ENCODE measurements around the gene ARMCX5.

Gene ARMCX5

DNA sequence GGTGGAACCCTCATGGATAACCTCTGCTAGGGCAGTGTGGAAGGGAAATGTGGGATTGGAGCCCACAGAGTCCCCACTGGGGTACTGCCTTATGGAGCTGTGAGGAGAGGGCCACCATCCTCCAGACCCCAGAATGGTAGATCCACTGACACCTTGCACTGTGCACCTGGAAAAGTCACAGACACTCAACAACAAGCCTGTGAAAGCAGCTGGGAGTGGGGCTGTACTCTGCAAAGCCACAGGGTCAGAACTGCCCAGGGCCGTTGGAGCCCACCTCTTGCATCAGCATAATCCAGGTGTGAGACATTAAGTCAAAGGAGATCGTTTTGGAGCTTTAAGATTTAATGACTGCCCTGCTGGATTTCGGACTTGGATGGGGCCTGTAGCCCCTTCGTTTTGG, 11.6 kb downstream of the ARMCX5 start:
- no peak overlapping the region for H3K27ac ChIP-seq (ENCODE audit: low read depth, low read length)
- no peak overlapping the region for H3K4me3 ChIP-seq (ENCODE audit: low read depth, low read length)
- no peak overlapping the region for H2BK5ac ChIP-seq (ENCODE audit: low read depth, low read length, poor library complexity)
- no peak overlapping the region for H2AK5ac ChIP-seq (ENCODE audit: low read length)
- H3K9me3 ChIP-seq (ENCODE audit: insufficient read depth, low read depth, low read length), result no peaks in the 10 kb centered on the region
- H2BK12ac ChIP-seq (ENCODE audit: low read length), result no peak overlapping the region
- no peak overlapping the region for H3K4ac ChIP-seq (ENCODE audit: low read depth, low read length)
- no peak overlapping the region for H2AFZ ChIP-seq (ENCODE audit: insufficient read depth, low read length, poor library complexity)
- no peak overlapping the region for H2BK120ac ChIP-seq (ENCODE audit: insufficient read depth, low read length, poor library complexity)
- H3K4me1 ChIP-seq (ENCODE audit: control insufficient read depth in 1 of 2, insufficient read depth in 2 of 2, low read length in 2 of 2), result no peaks in the 10 kb centered on the region
- H3K36me3 ChIP-seq (ENCODE audit: control insufficient read depth in 1 of 2, insufficient read depth in 2 of 2, low read length in 2 of 2), result peaks cover 0 to 3% of the 10 kb centered on the region in 2 experiments
- H4K8ac ChIP-seq (ENCODE audit: low read depth, low read length), result no peak overlapping the region
- H3K18ac ChIP-seq (ENCODE audit: low read length), result no peak overlapping the region
- no peak for DNase-seq
- no peak overlapping the region for H3K23ac ChIP-seq (ENCODE audit: low read length)
- whole genome bisulfite sequencing (ENCODE audit: extremely low coverage, insufficient coverage, insufficient read length), result no CpG with 5 or more reads among the region's 4 CpGs
- H3K9ac ChIP-seq (ENCODE audit: low read length), result no peak overlapping the region
- H3K4me2 ChIP-seq (ENCODE audit: low read length), result no peak overlapping the region
- no peaks in the 10 kb centered on the region for H3K27me3 ChIP-seq (ENCODE audit: insufficient read depth, low read length)
- no peaks in the 10 kb centered on the region for H3K79me1 ChIP-seq (ENCODE audit: low read length)
- no peak overlapping the region for H3K14ac ChIP-seq (ENCODE audit: low read length)
- no peaks in the 10 kb centered on the region for H3K79me2 ChIP-seq (ENCODE audit: control insufficient read depth, insufficient read depth, low read length, poor library complexity)
- H4K12ac ChIP-seq (ENCODE audit: low read depth, low read length), result no peak overlapping the region
- no peak overlapping the region for H4K91ac ChIP-seq (ENCODE audit: low read depth, low read length)

DNA sequence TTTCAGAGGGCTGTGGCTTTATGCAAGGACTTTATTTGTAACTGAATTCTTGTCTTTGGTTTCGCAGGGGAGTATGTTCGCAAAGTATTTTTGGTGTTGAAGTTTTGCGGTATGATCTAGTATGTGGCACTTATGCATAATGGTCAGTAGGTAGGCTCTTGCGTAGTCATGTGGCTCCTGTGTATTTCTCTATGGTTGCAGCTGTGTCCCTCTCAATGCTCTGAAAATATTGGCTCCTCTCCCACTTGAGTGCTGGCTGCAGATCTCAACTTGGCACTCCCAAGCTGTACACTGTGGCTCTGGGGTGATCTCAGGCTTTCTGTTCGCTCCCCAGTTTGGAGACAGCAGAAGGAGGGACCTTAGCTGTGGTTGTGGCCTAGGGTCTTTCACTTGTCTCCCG, 24.8 kb downstream of the ARMCX5 start:
- Histone ChIP-seq H3K14ac (ENCODE audit: low read length) (no peak overlapping the region), H3K23ac (ENCODE audit: low read length) (no peak overlapping the region), H3K27me3 (ENCODE audit: insufficient read depth, low read length) (no peaks in the 10 kb centered on the region), H3K9ac (ENCODE audit: low read length) (no peak overlapping the region), H3K4me1 (ENCODE audit: control insufficient read depth in 1 of 2, insufficient read depth in 2 of 2, low read length in 2 of 2) (no peaks in the 10 kb centered on the region), H3K18ac (ENCODE audit: low read length) (no peak overlapping the region), H4K91ac (ENCODE audit: low read depth, low read length) (no peak overlapping the region), H3K9me3 (ENCODE audit: insufficient read depth, low read depth, low read length) (no peaks in the 10 kb centered on the region), H2BK12ac (ENCODE audit: low read length) (no peak overlapping the region), H3K4me3 (ENCODE audit: low read depth, low read length) (no peak overlapping the region), H2AFZ (ENCODE audit: insufficient read depth, low read length, poor library complexity) (no peak overlapping the region), H3K79me2 (ENCODE audit: control insufficient read depth, insufficient read depth, low read length, poor library complexity) (no peaks in the 10 kb centered on the region), H2BK5ac (ENCODE audit: low read depth, low read length, poor library complexity) (no peak overlapping the region), H4K12ac (ENCODE audit: low read depth, low read length) (no peak overlapping the region), H4K8ac (ENCODE audit: low read depth, low read length) (no peak overlapping the region), H3K4ac (ENCODE audit: low read depth, low read length) (no peak overlapping the region), H3K27ac (ENCODE audit: low read depth, low read length) (no peak overlapping the region), H2BK120ac (ENCODE audit: insufficient read depth, low read length, poor library complexity) (no peak overlapping the region), H3K4me2 (ENCODE audit: low read length) (no peak overlapping the region), H2AK5ac (ENCODE audit: low read length) (no peak overlapping the region), H3K79me1 (ENCODE audit: low read length) (no peaks in the 10 kb centered on the region), H3K36me3 (ENCODE audit: control insufficient read depth in 1 of 2, insufficient read depth in 2 of 2, low read length in 2 of 2) (no peaks in the 10 kb centered on the region)
- no peak for DNase-seq
- WGBS (ENCODE audit: extremely low coverage, insufficient coverage, insufficient read length), result no CpG with 5 or more reads among the region's 6 CpGs

DNA sequence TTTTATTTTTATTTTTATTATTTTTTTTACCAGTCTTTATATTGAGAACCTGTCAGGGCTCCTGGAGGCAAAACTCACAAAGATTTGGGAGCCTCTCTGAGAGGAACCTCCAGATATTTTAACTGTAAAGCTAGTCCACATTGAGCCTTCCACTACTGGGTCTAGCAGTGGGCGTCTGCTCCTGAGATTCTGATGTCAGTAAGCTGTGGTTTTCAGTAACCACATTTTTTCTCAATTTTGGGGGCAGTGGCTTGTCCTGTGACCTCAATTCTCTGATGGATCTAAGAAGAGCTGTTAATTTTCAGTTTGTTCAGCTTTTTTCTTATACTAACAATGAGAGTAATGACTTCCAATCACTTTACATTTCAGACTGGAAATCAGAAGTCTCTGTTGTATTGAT, 28.3 kb downstream of the ARMCX5 start:
- H3K27me3 ChIP-seq (ENCODE audit: insufficient read depth, low read length), result no peaks in the 10 kb centered on the region
- H3K14ac ChIP-seq (ENCODE audit: low read length), result no peak overlapping the region
- H3K9me3 ChIP-seq (ENCODE audit: insufficient read depth, low read depth, low read length), result no peaks in the 10 kb centered on the region
- H3K4me2 ChIP-seq (ENCODE audit: low read length), result no peak overlapping the region
- no peak overlapping the region for H4K8ac ChIP-seq (ENCODE audit: low read depth, low read length)
- H3K79me2 ChIP-seq (ENCODE audit: control insufficient read depth, insufficient read depth, low read length, poor library complexity), result no peaks in the 10 kb centered on the region
- no peak overlapping the region for H3K23ac ChIP-seq (ENCODE audit: low read length)
- no peaks in the 10 kb centered on the region for H3K79me1 ChIP-seq (ENCODE audit: low read length)
- no peak overlapping the region for H3K9ac ChIP-seq (ENCODE audit: low read length)
- no peak overlapping the region for H3K18ac ChIP-seq (ENCODE audit: low read length)
- H4K91ac ChIP-seq (ENCODE audit: low read depth, low read length), result no peak overlapping the region
- no peak overlapping the region for H3K27ac ChIP-seq (ENCODE audit: low read depth, low read length)
- no peak overlapping the region for H2AFZ ChIP-seq (ENCODE audit: insufficient read depth, low read length, poor library complexity)
- no peaks in the 10 kb centered on the region for H3K36me3 ChIP-seq (ENCODE audit: control insufficient read depth in 1 of 2, insufficient read depth in 2 of 2, low read length in 2 of 2)
- no CpG with 5 or more reads among the region's 1 CpG for WGBS (ENCODE audit: extremely low coverage, insufficient coverage, insufficient read length)
- no peak overlapping the region for H2BK12ac ChIP-seq (ENCODE audit: low read length)
- DNase-seq, result no peak
- H3K4me1 ChIP-seq (ENCODE audit: control insufficient read depth in 1 of 2, insufficient read depth in 2 of 2, low read length in 2 of 2), result no peaks in the 10 kb centered on the region
- H3K4ac ChIP-seq (ENCODE audit: low read depth, low read length), result no peak overlapping the region
- H4K12ac ChIP-seq (ENCODE audit: low read depth, low read length), result no peak overlapping the region
- no peak overlapping the region for H2AK5ac ChIP-seq (ENCODE audit: low read length)
- no peak overlapping the region for H2BK120ac ChIP-seq (ENCODE audit: insufficient read depth, low read length, poor library complexity)
- no peak overlapping the region for H3K4me3 ChIP-seq (ENCODE audit: low read depth, low read length)
- no peak overlapping the region for H2BK5ac ChIP-seq (ENCODE audit: low read depth, low read length, poor library complexity)

DNA sequence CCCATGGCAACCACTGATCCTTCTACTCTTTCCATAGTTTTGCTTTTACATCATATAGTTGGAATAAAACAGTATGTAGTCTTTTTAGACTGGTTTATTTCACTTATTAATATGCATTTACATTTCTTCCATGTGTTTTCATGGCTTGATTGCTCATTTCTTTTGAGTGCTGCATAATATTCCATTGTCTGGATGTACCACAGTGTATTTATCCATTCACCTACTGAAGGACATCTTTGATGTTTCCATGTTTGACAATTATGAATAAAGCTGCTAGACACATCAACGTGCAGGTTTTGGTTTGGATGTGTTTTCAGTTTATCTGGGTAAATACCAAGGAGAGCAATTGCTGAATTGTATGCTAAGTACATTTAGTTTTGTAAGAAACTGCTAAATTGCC, 38.2 kb downstream of the ARMCX5 start:
- no peaks in the 10 kb centered on the region for H3K9me3 ChIP-seq (ENCODE audit: insufficient read depth, low read depth, low read length)
- no peak overlapping the region for H3K4me2 ChIP-seq (ENCODE audit: low read length)
- H2AFZ ChIP-seq (ENCODE audit: insufficient read depth, low read length, poor library complexity), result no peak overlapping the region
- no peak overlapping the region for H3K23ac ChIP-seq (ENCODE audit: low read length)
- H3K18ac ChIP-seq (ENCODE audit: low read length), result no peak overlapping the region
- H3K4me3 ChIP-seq (ENCODE audit: low read depth, low read length), result no peak overlapping the region
- WGBS (ENCODE audit: extremely low coverage, insufficient coverage, insufficient read length), result no CpG with 5 or more reads among the region's 1 CpG
- H2AK5ac ChIP-seq (ENCODE audit: low read length), result no peak overlapping the region
- no peak overlapping the region for H3K4ac ChIP-seq (ENCODE audit: low read depth, low read length)
- H2BK5ac ChIP-seq (ENCODE audit: low read depth, low read length, poor library complexity), result no peak overlapping the region
- H3K27ac ChIP-seq (ENCODE audit: low read depth, low read length), result no peak overlapping the region
- H3K79me1 ChIP-seq (ENCODE audit: low read length), result no peaks in the 10 kb centered on the region
- no peaks in the 10 kb centered on the region for H3K36me3 ChIP-seq (ENCODE audit: control insufficient read depth in 1 of 2, insufficient read depth in 2 of 2, low read length in 2 of 2)
- H2BK12ac ChIP-seq (ENCODE audit: low read length), result no peak overlapping the region
- no peak overlapping the region for H2BK120ac ChIP-seq (ENCODE audit: insufficient read depth, low read length, poor library complexity)
- no peaks in the 10 kb centered on the region for H3K27me3 ChIP-seq (ENCODE audit: insufficient read depth, low read length)
- no peak overlapping the region for H4K8ac ChIP-seq (ENCODE audit: low read depth, low read length)
- H4K91ac ChIP-seq (ENCODE audit: low read depth, low read length), result no peak overlapping the region
- no peaks in the 10 kb centered on the region for H3K79me2 ChIP-seq (ENCODE audit: control insufficient read depth, insufficient read depth, low read length, poor library complexity)
- H3K14ac ChIP-seq (ENCODE audit: low read length), result no peak overlapping the region
- H4K12ac ChIP-seq (ENCODE audit: low read depth, low read length), result no peak overlapping the region
- H3K4me1 ChIP-seq (ENCODE audit: control insufficient read depth in 1 of 2, insufficient read depth in 2 of 2, low read length in 2 of 2), result no peaks in the 10 kb centered on the region
- no peak for DNase-seq
- H3K9ac ChIP-seq (ENCODE audit: low read length), result no peak overlapping the region

Measured in trophoblast cell (in vitro differentiated cells and primary cell).